Measurements from ENCODE around the gene SEC24B.

The SEC24B gene

GRCh38 chr4:109511414-109511813, 77.8 kb downstream of the SEC24B start:
- TF ChIP-seq GATA2 (IDR thresholded peaks at IDR 0.05; ENCODE audit: low read depth, low read length): no peak

- TF ChIP-seq GATA2 (IDR thresholded peaks at IDR 0.05; ENCODE audit: low read depth, low read length): no peak
- no peak for TF ChIP-seq GATA3 (IDR thresholded peaks at IDR 0.05; ENCODE audit: low read depth, low read length)
These were observed 98.6 kb downstream of the SEC24B start for GRCh38 chr4:109532182-109532581.

- TF ChIP-seq GATA2 (IDR thresholded peaks at IDR 0.05; ENCODE audit: low read depth, low read length) (no peak), GATA3 (IDR thresholded peaks at IDR 0.05; ENCODE audit: low read depth, low read length) (no peak)
These were observed 111.8 kb downstream of the SEC24B start for GRCh38 chr4:109545401-109545800.

DNA sequence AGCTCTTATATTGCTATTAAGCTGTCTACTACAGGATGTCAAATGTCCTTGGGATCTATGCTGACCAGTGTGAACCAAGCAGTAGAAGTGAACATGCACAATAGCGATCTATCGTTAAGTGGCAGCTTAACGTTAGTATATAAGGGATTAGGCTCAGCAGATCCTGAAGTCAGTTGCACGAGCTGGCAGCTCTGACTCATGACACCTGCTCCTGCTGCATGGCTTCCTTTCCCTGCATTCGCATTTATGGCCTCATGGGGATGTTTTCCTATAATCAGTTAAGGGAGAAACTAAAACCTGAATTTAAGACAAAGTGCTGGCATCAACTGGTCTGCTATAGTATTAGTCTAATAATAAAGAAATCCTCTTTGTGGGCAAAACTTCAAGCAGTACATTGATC, 113.8 kb downstream of the SEC24B start:
- TF ChIP-seq GATA2 (IDR thresholded peaks at IDR 0.05; ENCODE audit: low read depth, low read length) (no peak), GATA3 (IDR thresholded peaks at IDR 0.05; ENCODE audit: low read depth, low read length) (no peak)

DNA sequence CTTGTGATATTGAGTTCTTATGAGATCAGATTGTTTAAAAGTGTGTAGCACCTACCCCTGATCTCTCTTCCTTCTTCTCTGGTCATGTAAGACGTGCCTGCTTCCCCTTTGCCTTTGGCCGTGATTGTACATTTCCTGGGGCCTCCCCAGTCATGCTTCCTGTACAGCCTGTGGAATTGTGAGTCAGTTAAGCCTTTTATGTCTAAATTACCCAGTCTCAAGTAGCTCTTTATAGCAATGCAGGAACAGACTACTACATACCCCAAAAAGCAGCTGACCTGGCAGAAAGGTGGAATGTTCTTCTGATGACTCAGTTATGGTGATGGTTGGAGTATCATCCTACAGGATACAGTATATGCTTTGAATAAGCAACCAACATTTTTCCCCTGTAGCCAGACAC, 115.0 kb downstream of the SEC24B start:
- no peak for TF ChIP-seq GATA2 (IDR thresholded peaks at IDR 0.05; ENCODE audit: low read depth, low read length)
- TF ChIP-seq GATA3 (IDR thresholded peaks at IDR 0.05; ENCODE audit: low read depth, low read length): no peak

DNA sequence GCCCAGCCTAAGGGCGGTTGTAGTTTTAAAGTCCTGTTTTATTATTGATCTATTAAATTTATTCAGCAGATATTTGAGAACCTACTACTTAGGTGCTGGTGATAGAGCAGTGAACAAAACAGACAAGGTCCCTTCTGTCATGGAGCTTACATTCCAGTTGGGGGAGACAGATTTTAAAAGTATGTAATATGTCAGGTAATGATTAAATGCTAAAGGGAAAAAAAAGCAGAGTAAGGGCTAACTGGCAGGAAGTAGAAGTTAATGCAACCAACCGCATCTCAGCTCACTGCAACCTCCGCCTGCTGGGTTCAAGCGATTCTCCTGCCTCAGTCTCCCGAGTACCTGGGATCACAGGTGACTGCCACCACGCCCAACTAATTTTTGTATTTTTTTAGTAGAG, 118.6 kb downstream of the SEC24B start:
- TF ChIP-seq GATA2 (IDR thresholded peaks at IDR 0.05; ENCODE audit: low read depth, low read length) (no peak), GATA3 (IDR thresholded peaks at IDR 0.05; ENCODE audit: low read depth, low read length) (no peak)

- TF ChIP-seq GATA3 (IDR thresholded peaks at IDR 0.05; ENCODE audit: low read depth, low read length): no peak
- no peak for TF ChIP-seq GATA2 (IDR thresholded peaks at IDR 0.05; ENCODE audit: low read depth, low read length)
These were observed 119.5 kb downstream of the SEC24B start for GRCh38 chr4:109553130-109553529.

- TF ChIP-seq GATA2 (IDR thresholded peaks at IDR 0.05; ENCODE audit: low read depth, low read length): no peak
- TF ChIP-seq GATA3 (IDR thresholded peaks at IDR 0.05; ENCODE audit: low read depth, low read length): no peak
These were observed 121.4 kb downstream of the SEC24B start for GRCh38 chr4:109554971-109555370.

DNA sequence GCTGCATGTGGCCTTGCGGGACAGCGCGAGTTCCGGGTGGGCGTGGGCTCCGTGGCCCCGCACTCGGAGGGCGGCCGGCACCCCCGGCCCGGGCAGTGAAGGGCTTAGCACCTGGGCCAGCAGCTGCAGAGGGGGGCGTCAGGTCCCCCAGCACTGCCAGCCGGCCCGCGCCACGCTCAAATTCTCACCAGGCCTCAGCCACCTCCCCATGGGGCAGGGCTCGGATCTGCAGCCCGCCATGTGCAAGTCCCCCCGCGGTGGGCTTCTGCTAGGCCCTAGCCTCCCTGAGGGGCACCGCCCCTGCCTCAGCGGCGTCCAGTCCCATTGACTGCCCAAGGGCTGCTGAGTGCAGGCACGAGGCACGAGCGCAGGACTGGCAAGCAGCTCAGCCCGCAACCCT, 123.8 kb downstream of the SEC24B start:
- TF ChIP-seq GATA3 (IDR thresholded peaks at IDR 0.05; ENCODE audit: low read depth, low read length): no peak
- TF ChIP-seq GATA2 (IDR thresholded peaks at IDR 0.05; ENCODE audit: low read depth, low read length): no peak

GRCh38 chr4:109559625-109559982, 126.0 kb downstream of the SEC24B start:
- TF ChIP-seq GATA2 (IDR thresholded peaks at IDR 0.05; ENCODE audit: low read depth, low read length) (no peak), GATA3 (IDR thresholded peaks at IDR 0.05; ENCODE audit: low read depth, low read length) (no peak)

DNA sequence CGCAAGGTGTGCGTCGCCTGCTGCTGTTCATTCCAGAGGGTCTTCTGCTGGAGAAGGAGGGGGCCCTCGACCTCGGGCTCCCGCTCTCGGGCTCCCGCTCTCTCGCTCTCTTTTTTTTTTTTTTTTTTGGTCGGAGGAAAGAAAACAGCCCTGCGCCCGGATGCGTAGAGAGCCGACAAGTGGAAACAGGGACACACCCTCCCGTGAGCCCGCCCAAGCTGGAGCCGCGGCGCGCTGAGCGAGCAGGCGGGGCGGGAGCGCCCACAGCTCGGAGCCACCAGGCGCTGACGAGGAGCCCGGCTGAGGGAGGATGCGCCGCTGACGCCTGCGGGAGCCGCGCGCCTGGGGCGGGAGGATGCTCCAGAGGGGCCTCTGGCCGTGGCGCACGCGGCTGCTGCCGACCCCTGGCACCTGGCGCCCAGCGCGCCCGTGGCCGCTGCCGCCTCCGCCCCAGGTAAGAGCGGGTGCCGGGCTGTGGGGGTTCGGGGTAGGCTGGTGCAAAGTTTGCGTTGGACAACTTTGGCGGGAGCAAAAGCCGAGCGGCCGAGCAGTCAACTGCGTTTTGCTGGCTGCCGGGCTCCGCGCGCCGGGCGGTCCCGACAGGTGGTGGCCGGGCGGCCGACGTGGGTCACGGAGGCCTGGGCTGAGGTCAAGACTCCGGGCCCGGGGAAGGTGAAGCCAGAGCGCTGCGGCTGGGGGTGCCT, 126.5 kb downstream of the SEC24B start, which contains the start of gene MCUB:
Gene MCUB (plus strand): TSS at position 264 of the 704 bp plus-strand sequence. CDS start 92 bp downstream, at position 356.
- TF ChIP-seq GATA2 (IDR thresholded peaks at IDR 0.05; ENCODE audit: low read depth, low read length): no peak
- TF ChIP-seq GATA3 (IDR thresholded peaks at IDR 0.05; ENCODE audit: low read depth, low read length): no peak

DNA sequence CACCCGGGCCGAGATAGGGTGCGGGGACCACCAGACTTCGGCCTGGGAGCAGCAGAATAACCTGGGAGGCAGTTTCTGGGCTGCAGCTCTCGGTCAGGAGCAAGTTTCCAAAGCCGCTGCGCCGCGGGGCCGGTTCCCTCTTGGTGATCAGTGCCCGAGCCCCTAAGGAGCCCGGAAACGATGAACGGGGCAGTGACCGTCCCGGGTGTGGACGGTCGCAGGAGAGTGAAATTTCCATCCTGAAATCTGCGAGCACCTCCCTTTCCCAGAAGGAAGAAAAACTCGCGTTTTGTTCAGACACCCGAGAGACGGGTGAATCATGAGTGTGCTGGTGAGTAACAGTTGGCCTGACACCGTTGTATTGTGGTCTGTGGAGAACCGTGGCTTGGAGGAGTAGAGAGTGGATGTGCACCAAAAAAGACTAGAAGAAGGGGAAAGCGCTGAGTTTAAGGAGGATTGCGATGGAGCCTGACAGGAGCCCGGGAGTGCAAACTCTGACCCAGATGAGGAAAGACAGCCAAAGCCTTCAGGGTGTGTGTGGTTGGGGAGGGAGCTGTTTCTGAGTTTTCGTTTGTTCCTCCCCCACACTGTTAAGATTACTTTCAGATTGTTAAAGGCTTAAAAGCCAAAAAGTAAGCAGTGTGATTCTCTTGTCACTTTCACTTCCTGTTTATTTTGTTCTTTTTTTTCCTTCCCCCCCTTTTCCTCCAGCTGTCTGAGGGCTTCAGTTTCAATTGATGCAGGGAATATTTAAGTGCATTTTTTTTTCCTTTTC, 127.3 kb downstream of the SEC24B start:
- TF ChIP-seq GATA3 (IDR thresholded peaks at IDR 0.05; ENCODE audit: low read depth, low read length): no peak
- TF ChIP-seq GATA2 (IDR thresholded peaks at IDR 0.05; ENCODE audit: low read depth, low read length): no peak

GRCh38 chr4:109562457-109563239, 129.0 kb downstream of the SEC24B start:
- TF ChIP-seq GATA2 (IDR thresholded peaks at IDR 0.05; ENCODE audit: low read depth, low read length) (no peak), GATA3 (IDR thresholded peaks at IDR 0.05; ENCODE audit: low read depth, low read length) (no peak)

DNA sequence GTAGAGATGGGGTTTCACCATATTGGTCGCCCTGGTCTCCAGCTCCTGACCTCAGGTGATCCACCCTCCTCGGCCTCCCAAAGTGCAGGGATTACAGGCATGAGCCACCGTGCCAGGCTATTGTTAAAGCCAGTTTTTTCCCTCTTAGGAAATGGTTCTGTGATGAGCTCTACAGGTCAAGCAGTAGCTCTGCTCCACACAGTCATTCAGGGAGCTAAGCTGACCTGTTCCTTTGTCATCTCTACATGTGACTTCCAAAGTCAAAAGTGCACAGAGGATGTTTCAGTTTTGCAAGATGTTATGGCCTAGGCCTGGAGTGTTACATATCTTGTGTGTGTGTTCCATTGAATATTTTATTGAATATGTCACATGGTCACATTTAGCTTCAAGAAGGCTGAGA, 137.9 kb downstream of the SEC24B start:
- TF ChIP-seq GATA2 (IDR thresholded peaks at IDR 0.05; ENCODE audit: low read depth, low read length) (no peak), GATA3 (IDR thresholded peaks at IDR 0.05; ENCODE audit: low read depth, low read length) (no peak)
